Measurements from ENCODE around the gene APBA3. TPM values are rescaled to one million over a fixed set of nuclear protein-coding genes. Genes with fewer than 3 reads are reported as not detected.

The APBA3 gene
- total RNA-seq, 1 donor = 15.5 TPM

DNA sequence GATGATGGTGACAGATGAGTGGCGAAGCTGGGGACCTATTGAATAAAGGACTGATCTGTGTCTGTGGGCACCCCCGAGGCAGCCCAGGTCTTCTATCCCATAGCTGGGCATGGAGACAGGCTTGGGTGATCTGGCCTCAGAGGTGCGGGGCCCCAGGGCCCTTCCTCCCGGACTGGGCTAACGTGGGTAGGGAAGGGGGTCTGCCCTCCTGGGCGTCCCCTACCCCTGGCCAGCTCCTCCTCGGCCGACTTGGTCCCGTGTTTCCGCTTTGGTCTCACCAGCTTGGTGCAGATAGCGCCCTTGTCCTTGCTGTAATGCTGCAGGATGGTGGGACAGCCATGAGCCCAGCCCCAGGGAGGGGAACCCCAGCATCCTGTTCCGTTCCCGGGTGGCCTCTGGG is 21.4 kb upstream of the APBA3 start:
- no peak for DNase-seq (ENCODE audit: low read depth)
- H3K4me3 ChIP-seq (ENCODE audit: low read depth, low read length) = no peak overlapping the region
- TF ChIP-seq, protein P1, sequence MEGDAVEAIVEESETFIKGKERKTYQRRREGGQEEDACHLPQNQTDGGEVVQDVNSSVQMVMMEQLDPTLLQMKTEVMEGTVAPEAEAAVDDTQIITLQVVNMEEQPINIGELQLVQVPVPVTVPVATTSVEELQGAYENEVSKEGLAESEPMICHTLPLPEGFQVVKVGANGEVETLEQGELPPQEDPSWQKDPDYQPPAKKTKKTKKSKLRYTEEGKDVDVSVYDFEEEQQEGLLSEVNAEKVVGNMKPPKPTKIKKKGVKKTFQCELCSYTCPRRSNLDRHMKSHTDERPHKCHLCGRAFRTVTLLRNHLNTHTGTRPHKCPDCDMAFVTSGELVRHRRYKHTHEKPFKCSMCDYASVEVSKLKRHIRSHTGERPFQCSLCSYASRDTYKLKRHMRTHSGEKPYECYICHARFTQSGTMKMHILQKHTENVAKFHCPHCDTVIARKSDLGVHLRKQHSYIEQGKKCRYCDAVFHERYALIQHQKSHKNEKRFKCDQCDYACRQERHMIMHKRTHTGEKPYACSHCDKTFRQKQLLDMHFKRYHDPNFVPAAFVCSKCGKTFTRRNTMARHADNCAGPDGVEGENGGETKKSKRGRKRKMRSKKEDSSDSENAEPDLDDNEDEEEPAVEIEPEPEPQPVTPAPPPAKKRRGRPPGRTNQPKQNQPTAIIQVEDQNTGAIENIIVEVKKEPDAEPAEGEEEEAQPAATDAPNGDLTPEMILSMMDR (IDR thresholded peaks at IDR 0.05; ENCODE audit: insufficient read depth, low read length) = no peak

DNA sequence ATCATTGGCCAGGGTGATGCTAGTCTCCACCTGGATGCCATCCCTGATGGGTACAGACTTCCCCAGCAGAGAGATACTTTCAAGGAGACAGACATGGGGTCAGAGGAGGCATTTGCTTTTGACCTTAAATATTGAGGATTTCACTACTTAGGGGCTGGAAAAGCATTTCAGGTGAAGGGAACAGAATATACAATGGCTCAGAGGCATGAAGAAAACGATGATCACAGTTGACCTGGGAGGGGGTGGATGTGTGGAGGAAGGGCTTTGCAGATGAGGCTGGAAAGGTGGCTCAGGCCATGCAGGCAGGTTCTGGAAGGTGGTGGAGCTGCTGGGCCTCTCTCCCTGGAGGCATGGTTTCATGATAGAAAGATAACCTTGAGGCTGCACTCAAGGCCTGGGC is 20.8 kb upstream of the APBA3 start:
- no peak overlapping the region for H3K4me3 ChIP-seq (ENCODE audit: low read depth, low read length)
- no peak for DNase-seq (ENCODE audit: low read depth)
- TF ChIP-seq, protein P1 (IDR thresholded peaks at IDR 0.05; ENCODE audit: insufficient read depth, low read length) = no peak

DNA sequence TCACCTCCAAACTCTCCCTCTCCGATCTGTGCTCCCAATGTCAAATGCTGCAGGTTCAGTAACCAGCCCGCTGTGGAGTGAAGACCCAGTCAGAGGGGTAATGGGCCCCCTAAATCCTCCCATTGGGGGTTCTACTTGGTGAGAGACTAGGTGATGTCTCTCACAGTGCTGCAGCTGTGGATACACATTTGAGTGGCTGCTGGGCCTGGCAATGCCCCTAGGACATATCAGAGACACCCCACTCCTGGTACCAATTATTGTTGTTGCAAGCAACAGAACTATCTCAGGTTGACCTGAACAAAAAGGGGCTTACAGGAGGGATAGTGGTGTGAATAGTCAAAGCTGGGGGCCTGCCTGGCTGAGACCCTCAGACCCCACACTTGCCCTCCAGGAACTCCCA is 20.1 kb upstream of the APBA3 start:
- TF ChIP-seq, protein P1 (IDR thresholded peaks at IDR 0.05; ENCODE audit: insufficient read depth, low read length) = no peak
- no peak overlapping the region for H3K4me3 ChIP-seq (ENCODE audit: low read depth, low read length)
- DNase-seq (ENCODE audit: low read depth) = no peak

DNA sequence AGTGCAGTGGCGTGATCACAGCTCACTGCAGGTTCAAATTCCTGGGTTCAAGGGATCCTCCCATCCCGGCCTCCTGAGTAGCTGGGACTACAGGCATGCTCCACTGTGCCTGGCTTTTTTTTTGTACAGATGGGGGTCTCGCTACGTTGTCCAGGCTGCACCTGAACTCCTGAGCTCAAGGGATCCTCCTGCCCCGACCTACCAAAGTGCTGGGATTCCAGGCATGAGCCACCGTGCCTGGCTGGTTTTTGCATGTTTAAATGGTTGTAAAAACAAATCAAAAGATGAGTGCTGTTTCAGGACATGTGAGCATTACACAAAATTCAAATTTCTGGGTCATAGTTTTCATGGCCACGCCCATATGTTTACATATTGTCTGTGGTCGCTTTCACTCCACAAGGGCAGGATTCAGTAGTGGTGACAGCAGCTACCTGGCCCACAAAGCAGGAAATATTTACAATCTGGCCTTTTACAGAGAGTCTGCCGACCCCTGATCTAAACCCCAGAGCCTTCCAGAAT is 19.4 kb upstream of the APBA3 start:
- no peak for DNase-seq (ENCODE audit: low read depth)
- H3K4me3 ChIP-seq (ENCODE audit: low read depth, low read length) = no peak overlapping the region
- TF ChIP-seq, protein P1 (IDR thresholded peaks at IDR 0.05; ENCODE audit: insufficient read depth, low read length) = no peak

DNA sequence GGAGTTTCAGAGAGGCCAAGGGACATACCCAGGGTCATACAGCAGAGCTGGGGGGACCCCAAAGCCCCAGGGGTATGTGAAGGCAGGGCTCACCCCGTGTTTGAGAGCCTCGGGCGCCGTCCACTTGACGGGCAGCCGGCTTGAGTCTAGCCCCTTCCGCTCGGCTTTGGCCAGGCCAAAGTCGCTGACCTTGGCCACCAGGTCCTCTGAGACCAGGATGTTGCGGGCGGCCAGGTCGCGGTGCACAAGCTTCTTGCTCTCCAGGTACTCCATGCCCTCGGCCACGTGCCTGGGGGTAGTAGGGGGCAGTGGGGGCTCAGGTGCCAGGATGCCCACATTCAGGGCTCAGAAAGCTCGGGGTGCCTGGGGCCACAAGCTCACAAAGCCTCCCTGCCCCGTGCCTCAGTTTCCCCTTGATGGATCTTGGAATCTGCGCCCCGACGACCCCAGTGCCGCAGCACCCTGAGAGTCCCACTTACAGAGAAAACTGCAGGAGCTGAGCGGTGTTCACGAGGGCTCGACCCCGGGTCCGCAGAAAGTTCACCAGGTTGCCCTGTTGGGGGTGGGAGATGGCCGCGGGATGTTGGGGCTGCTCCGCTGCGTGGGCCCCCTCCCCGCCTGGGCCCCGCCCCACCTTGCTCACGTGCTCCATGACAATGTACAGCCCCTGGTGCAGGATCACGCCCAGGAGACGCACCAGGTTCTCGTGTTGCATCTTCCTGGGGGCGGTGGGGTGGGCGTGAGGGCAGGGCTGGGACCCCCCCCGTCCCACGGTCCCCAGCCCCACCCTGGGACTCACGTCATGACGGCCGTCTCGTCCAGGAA is 17.6 kb upstream of the APBA3 start:
- DNase-seq (ENCODE audit: low read depth) = no peak

DNA sequence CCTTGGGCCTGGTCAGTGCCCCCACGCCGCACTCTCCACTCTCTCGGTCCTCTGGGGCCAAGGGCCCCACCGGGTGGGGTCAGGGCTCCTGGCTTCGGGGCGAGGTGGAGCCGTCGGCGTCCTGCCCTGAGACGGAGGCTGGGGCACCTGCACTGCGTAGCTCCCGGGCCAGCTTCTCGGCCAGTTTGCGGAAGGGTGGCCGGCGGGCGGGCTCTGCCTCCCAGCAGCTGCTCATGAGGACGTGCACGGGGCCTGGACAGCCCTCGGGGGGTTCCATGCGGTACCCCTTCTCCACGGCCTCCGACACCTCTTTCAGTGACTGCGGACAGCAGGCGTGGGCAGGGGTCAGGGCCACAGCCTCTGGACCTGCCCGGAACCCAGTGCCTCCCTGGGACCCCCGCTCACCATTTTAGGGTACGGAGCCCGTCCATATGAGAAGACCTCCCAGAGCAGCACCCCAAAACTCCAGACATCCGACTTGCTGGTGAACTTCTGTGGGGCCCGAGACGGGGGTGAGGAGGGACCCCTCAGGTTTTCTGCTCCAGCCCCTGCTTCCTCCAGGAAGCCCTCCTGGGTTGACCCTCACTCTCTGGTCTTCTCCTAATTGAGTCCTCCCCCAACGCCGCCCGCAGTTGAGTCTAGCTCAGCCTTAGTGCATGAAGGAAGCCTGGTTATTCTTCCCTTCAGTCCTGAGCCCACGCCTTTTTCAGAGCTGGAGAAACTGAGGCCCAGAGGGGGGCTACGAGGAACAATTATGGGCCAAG is 16.8 kb upstream of the APBA3 start:
- TF ChIP-seq, protein P1 (IDR thresholded peaks at IDR 0.05; ENCODE audit: insufficient read depth, low read length) = no peak
- no peak for DNase-seq (ENCODE audit: low read depth)

More for the DNA sequence above, 17.6 kb upstream of the APBA3 start:
- TF ChIP-seq, protein P1 (IDR thresholded peaks at IDR 0.05; ENCODE audit: insufficient read depth, low read length) = no peak
- H3K4me3 ChIP-seq (ENCODE audit: low read depth, low read length) = no peak overlapping the region

More for the DNA sequence above, 16.8 kb upstream of the APBA3 start:
- H3K4me3 ChIP-seq (ENCODE audit: low read depth, low read length) = no peak overlapping the region

Measured in fibroblast of the aortic adventitia (primary cell).